Activated T-helper 17 cell treated with anti-CD3 and anti-CD28 coated beads, Interleukin-2, amount 50 U/mL, for 72 hours (primary cell): ENCODE data around the gene DYRK3. TPM values are rescaled to one million over a fixed set of nuclear protein-coding genes. Genes with fewer than 3 reads are reported as not detected.

Experiments used
- ATAC-seq: fragments of 150-1000 bp; cut with Tn5 transposase; replicated peaks from 2 replicates; pipeline ENCODE4 v1.10.0; 2021; ENCODE audit warnings: mild to moderate bottlenecking, moderate library complexity
- H3K27ac Mint-ChIP-seq: one replicate; pipeline ENCODE4 v1.8.0; 2022; ENCODE audit warnings: mixed read lengths
- H3K27me3 Mint-ChIP-seq: one replicate; pipeline ENCODE4 v1.8.0; 2022; ENCODE audit warnings: mixed read lengths
- H3K36me3 Mint-ChIP-seq: one replicate; pipeline ENCODE4 v1.8.0; 2022; ENCODE audit warnings: low read depth, mild to moderate bottlenecking, mixed read lengths
- H3K4me1 Mint-ChIP-seq: one replicate; pipeline ENCODE4 v1.8.0; 2022; ENCODE audit warnings: mixed read lengths
- H3K4me3 Mint-ChIP-seq: one replicate; pipeline ENCODE4 v1.8.0; 2022; ENCODE audit warnings: mild to moderate bottlenecking, mixed read lengths
- H3K9me3 Mint-ChIP-seq: one replicate; pipeline ENCODE4 v1.8.0; 2022; ENCODE audit warnings: mixed read lengths
- total RNA-seq, 2 donors: library from RNA; stranded (reverse); gene quantifications; one replicate each; pipeline ENCODE4 v1.2.3, GENCODE V29; 2022

Gene DYRK3
- total RNA-seq, 2 donors from 2014 or later: 9.3 to 12.3 TPM

DNA sequence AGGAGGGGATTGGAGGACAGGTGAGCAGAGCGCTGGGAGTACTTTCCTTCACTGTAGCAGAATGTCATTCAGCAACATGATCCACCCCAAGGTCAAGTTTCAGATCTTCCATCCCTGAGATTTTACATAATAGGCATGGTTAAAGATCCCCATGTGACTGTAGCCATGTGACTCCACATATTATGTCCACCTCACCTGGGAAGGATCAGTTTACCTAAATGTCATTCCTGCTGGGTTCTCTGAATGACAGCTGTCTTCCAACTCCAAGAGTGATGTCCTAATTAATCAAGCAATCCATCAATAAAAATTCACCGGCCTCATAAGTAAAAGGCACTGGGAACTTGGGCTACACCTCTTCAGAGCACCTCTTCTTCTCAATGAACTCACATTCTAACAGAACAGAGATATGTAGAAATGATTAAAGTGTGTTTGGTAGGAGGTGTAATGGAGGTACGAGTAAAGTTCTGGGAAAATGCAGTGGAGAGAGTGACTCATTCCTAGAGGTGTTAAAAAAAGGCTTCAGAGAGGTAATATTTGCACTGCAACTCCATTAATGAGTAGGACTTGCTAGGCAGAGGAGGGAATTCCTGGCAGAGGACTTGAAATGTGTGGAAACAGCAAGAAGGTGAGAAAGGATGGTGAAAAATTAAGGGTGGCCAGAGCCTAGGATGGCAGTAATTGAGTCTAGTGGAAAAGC lies 27.2 kb downstream of the DYRK3 start:
- Mint-ChIP-seq H3K9me3 (no peaks in the 10 kb centered on the region), H3K36me3 (no peaks in the 10 kb centered on the region), H3K4me3 (peak overlapping the region; percentile 15), H3K27me3 (peaks cover 23% of the 10 kb centered on the region), H3K27ac (no peak overlapping the region), H3K4me1 (peaks cover 6% of the 10 kb centered on the region)
- peak; percentile 78 for ATAC-seq

DNA sequence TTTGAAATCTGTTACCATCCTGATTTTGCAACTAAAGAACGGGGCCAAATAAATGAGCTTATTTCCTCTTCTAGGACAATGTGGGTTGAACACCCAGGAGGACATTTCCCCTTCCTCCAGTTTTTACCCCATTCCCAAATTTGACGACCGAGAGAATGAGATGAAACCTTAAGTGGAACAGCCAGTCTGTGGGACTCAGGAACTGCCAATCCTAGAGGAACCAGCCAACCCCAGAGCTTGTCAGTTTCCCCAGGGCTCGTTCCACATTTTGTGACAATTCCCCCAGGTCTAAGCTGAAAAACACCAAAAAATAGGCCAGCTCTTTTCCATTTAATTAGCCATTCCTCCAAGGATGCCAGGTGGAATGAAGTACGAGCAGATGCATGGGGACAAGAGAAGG lies 28.0 kb downstream of the DYRK3 start:
- no peaks in the 10 kb centered on the region for H3K36me3 Mint-ChIP-seq
- no peaks in the 10 kb centered on the region for H3K9me3 Mint-ChIP-seq
- H3K27me3 Mint-ChIP-seq: peaks cover 19% of the 10 kb centered on the region
- H3K27ac Mint-ChIP-seq: no peak overlapping the region
- ATAC-seq: no peak
- peaks cover 13% of the 10 kb centered on the region for H3K4me1 Mint-ChIP-seq
- peak overlapping the region; percentile 5 for H3K4me3 Mint-ChIP-seq

- peak; percentile 63 for ATAC-seq
- peaks cover 16% of the 10 kb centered on the region for H3K4me1 Mint-ChIP-seq
- H3K27me3 Mint-ChIP-seq: peaks cover 14% of the 10 kb centered on the region
- no peaks in the 10 kb centered on the region for H3K36me3 Mint-ChIP-seq
- H3K4me3 Mint-ChIP-seq: peak overlapping the region; percentile 5
- H3K27ac Mint-ChIP-seq: no peak overlapping the region
- H3K9me3 Mint-ChIP-seq: no peaks in the 10 kb centered on the region
These were observed 28.7 kb downstream of the DYRK3 start for GRCh38 chr1:206663832-206664652.

DNA sequence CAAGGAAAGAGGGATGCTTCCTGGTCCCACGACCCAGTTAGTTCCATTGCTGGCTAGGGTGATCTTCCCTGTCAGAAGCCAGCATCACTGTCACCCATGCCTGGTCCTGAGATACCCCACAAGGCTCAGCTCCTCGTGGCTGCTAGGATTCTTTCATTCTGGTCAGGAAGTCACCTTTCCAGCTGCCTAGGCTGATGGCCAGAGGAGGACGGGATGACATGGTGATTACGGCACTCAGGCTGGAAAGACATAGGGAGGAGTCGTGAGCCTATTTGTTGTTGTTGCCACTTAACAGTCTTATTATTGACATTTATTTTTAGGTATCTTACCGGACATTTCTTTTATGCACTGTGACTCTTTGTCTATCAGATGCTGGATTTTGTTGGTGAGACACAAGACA lies 29.4 kb downstream of the DYRK3 start:
- H3K27me3 Mint-ChIP-seq: peaks cover 14% of the 10 kb centered on the region
- H3K36me3 Mint-ChIP-seq: no peaks in the 10 kb centered on the region
- H3K9me3 Mint-ChIP-seq: no peaks in the 10 kb centered on the region
- H3K4me3 Mint-ChIP-seq: no peak overlapping the region
- no peak overlapping the region for H3K27ac Mint-ChIP-seq
- no peak for ATAC-seq
- H3K4me1 Mint-ChIP-seq: peaks cover 16% of the 10 kb centered on the region

GRCh38 chr1:206666031-206666561 lies 30.8 kb downstream of the DYRK3 start:
- Mint-ChIP-seq H3K9me3 (no peaks in the 10 kb centered on the region), H3K4me1 (peaks cover 16% of the 10 kb centered on the region), H3K4me3 (no peak overlapping the region), H3K27ac (no peak overlapping the region), H3K27me3 (peaks cover 12% of the 10 kb centered on the region), H3K36me3 (no peaks in the 10 kb centered on the region)
- no peak for ATAC-seq

- Mint-ChIP-seq H3K9me3 (no peaks in the 10 kb centered on the region), H3K27me3 (peaks cover 10% of the 10 kb centered on the region), H3K4me1 (peaks cover 16% of the 10 kb centered on the region), H3K4me3 (no peak overlapping the region), H3K27ac (no peak overlapping the region), H3K36me3 (no peaks in the 10 kb centered on the region)
- ATAC-seq: no peak
These were observed 31.8 kb downstream of the DYRK3 start for GRCh38 chr1:206666954-206667665.

DNA sequence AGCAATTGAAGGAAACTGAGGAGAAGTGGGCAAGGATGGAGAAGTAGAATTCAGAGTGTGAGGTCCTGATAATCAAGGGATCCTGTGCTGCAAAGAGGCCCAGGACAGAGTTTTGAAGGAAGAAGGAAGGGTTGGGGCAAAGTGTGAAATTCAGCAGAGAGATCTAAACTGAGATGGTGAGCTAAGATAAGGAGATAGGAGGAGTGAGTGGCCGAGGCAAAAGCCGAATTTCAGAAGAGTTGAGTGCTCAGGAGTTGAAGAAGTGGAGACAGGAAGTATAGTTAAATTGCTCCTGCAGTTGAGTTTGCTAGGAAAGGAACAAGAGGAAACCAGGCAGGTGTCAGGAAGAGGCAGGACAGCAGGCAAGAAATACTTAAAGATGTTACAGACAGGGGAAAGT lies 33.0 kb downstream of the DYRK3 start:
- Mint-ChIP-seq H3K27ac (no peak overlapping the region), H3K4me1 (peaks cover 9% of the 10 kb centered on the region), H3K36me3 (no peaks in the 10 kb centered on the region), H3K27me3 (peaks cover 7% of the 10 kb centered on the region), H3K4me3 (no peak overlapping the region), H3K9me3 (no peaks in the 10 kb centered on the region)
- ATAC-seq: no peak

- Mint-ChIP-seq H3K4me3 (no peak overlapping the region), H3K36me3 (no peaks in the 10 kb centered on the region), H3K4me1 (peaks cover 9% of the 10 kb centered on the region), H3K27me3 (peaks cover 3% of the 10 kb centered on the region), H3K9me3 (no peaks in the 10 kb centered on the region), H3K27ac (no peak overlapping the region)
- ATAC-seq: no peak
These were observed 33.6 kb downstream of the DYRK3 start for GRCh38 chr1:206668874-206669410.

DNA sequence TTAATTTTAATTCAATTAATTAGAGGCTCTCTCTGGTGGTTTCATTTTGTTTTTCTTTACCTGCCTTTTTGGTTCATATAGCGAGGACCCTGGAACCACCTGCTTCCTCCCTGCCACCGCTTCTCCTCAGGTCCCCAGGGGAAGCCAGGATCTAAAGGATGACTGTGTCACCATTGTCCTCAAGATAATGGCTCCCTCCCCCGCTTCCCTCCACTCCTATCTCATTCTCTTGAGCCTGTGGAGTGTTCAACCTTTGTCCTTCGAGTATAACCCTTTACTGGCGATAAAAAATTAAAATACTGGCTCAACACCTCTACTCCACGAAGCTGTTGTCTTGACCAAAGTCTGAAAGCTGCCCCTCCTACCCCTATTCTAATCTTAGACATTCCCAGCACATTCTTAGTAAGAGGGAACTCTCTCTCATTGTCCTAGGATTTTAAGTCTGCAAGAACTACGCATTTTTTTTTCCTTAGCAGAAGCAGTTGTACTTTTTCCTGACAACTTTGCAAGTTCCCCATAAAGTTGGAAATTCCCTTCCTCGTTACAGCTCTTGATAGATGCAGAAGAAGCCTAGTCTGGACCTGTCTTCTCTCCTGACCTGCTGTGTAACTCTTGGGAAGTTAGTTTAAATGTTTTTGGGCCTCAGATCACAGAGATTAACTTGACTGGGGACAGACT lies 36.8 kb downstream of the DYRK3 start:
- Mint-ChIP-seq H3K27ac (no peak overlapping the region), H3K27me3 (no peaks in the 10 kb centered on the region), H3K4me1 (peaks cover 9% of the 10 kb centered on the region), H3K4me3 (no peak overlapping the region), H3K9me3 (no peaks in the 10 kb centered on the region), H3K36me3 (no peaks in the 10 kb centered on the region)
- ATAC-seq: no peak

DNA sequence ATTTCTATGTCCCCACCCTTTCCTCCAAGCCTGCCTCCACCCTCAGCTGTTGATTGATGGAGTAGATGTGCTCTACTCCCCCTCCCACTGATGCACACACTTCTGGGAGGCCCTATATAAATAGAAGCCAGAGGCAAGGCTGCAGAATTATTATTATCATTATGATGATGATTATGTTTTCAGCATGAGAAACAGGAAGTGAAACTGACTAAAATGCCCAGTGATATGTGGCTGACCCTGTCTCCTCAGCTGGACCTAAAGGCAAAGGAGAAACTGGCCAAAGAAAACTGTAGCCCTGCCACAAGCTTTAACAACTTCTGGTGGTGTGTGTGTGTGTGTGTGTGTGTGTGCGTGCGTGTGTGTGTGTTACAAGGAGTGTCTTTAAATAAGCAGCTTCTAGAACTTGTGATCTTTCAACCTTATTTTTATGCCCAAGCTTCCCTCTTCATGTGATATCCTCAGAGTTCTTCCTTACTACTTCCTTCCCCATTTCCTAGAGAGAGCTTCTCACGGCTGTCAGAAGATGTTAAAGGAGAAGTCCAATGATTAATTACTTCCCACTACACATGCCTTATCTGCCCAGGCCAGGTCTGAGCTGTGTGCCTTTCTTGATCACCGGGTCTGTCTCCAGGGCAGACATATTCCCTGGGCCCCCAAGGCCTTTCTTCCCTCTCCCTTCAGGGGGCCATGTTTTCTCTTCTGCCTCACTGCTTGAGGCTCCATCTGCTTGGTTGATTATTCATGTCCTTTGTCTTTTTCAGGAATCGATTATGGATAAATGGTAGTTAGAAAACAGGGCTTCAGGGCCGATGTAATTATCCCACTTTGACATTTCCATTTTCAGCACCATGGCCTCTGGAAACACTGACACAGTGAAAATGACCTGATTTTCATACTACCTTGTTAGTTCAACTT lies 37.8 kb downstream of the DYRK3 start:
- H3K27ac Mint-ChIP-seq: no peak overlapping the region
- no peak for ATAC-seq

DNA sequence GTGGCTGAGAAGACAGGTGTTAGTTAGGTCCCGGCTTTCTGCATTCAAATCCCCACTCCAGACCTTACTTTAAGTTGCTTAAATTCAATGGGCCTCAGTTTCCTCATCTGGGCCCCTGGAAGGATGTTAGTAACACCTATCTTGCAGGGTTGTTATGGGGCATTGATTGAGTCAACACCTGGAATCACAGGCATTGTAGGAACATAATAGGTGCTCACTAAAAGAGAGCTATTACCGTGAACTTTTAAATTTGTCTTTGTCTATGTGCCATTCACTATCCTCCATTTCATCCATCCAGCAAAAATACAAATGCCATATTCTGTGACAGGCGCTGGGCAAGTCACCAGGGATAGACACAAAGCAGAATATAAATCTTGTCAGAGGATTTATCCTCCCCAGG lies 38.9 kb downstream of the DYRK3 start:
- Mint-ChIP-seq H3K4me3 (no peak overlapping the region), H3K27me3 (no peaks in the 10 kb centered on the region), H3K36me3 (no peaks in the 10 kb centered on the region), H3K4me1 (no peaks in the 10 kb centered on the region), H3K9me3 (no peaks in the 10 kb centered on the region), H3K27ac (no peak overlapping the region)
- no peak for ATAC-seq

More for the DNA sequence above, 37.8 kb downstream of the DYRK3 start:
- peaks cover 6% of the 10 kb centered on the region for H3K4me1 Mint-ChIP-seq
- no peaks in the 10 kb centered on the region for H3K27me3 Mint-ChIP-seq
- no peaks in the 10 kb centered on the region for H3K9me3 Mint-ChIP-seq
- no peaks in the 10 kb centered on the region for H3K36me3 Mint-ChIP-seq
- H3K4me3 Mint-ChIP-seq: no peak overlapping the region

DNA sequence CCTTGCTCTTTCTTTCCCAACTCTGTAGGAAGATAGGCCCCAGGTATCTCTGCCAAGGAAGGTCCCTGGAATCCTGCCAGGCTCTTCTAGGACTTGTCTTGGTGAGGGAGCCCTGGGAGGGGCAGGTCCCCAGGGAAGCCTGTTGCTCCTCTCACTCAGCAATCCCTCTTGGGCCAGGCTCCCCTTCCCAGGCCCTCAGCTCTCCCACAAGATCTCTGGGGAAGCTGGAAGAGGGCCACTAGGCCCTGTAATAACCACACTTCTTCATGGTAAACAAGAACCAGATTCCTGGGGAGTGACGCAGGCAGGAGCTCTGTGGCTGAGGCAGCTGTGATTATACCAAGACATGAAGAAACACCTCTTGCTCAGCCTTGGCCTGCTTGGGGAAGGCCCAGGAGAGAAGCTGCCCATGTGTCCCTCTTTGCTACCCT lies 39.4 kb downstream of the DYRK3 start:
- Mint-ChIP-seq H3K4me1 (peaks cover 1% of the 10 kb centered on the region), H3K4me3 (no peak overlapping the region), H3K27me3 (no peaks in the 10 kb centered on the region), H3K27ac (no peak overlapping the region), H3K9me3 (no peaks in the 10 kb centered on the region), H3K36me3 (no peaks in the 10 kb centered on the region)
- ATAC-seq: no peak

GRCh38 chr1:206676499-206676898 lies 41.2 kb downstream of the DYRK3 start:
- no peak for ATAC-seq
- Mint-ChIP-seq H3K9me3 (no peaks in the 10 kb centered on the region), H3K4me1 (peaks cover 14% of the 10 kb centered on the region), H3K4me3 (no peak overlapping the region), H3K27me3 (no peaks in the 10 kb centered on the region), H3K36me3 (no peaks in the 10 kb centered on the region), H3K27ac (no peak overlapping the region)
